H9 (cell line): ENCODE measurements around the gene LHFPL6. TPM values are rescaled to one million over a fixed set of nuclear protein-coding genes. Genes with fewer than 3 reads are reported as not detected.

ENCODE experiments used
- DNase-seq: peaks from one replicate; pipeline ENCODE4 v3.0.0-alpha.2; 2017
- H2AFZ ChIP-seq: one replicate; pipeline ENCODE4 v1.6.1; 2013; ENCODE audit warnings: mild to moderate bottlenecking, low read length, control low read depth, moderate library complexity
- H2AK5ac ChIP-seq: 2 replicates; pipeline ENCODE4 v1.6.1; 2013; ENCODE audit warnings: low read length, control low read depth, mixed read lengths; ENCODE audit not compliant: insufficient read length
- H2BK120ac ChIP-seq: one replicate; pipeline ENCODE4 v1.6.1; 2013; ENCODE audit warnings: low read depth, mild to moderate bottlenecking, low read length, control low read depth, inconsistent platforms; ENCODE audit not compliant: poor library complexity, severe bottlenecking
- H2BK12ac ChIP-seq: 2 replicates; pipeline ENCODE4 v1.6.1; 2013; ENCODE audit warnings: low read length, control low read depth, mixed read lengths, low read depth; ENCODE audit not compliant: insufficient read length
- H2BK15ac ChIP-seq: 2 replicates; pipeline ENCODE4 v1.6.1; 2013; ENCODE audit warnings: low read depth, low read length, control low read depth
- H2BK20ac ChIP-seq: one replicate; pipeline ENCODE4 v1.6.1; 2013; ENCODE audit warnings: low read depth, mild to moderate bottlenecking, low read length, control low read depth, inconsistent platforms; ENCODE audit not compliant: poor library complexity, severe bottlenecking
- H2BK5ac ChIP-seq: 2 replicates; pipeline ENCODE4 v1.6.1; 2013; ENCODE audit warnings: low read length, control low read depth, mixed read lengths; ENCODE audit not compliant: insufficient read length
- H3K14ac ChIP-seq: 2 replicates; pipeline ENCODE4 v1.6.1; 2013; ENCODE audit warnings: low read length, control low read depth; ENCODE audit not compliant: insufficient read depth
- H3K18ac ChIP-seq: 2 replicates; pipeline ENCODE4 v1.6.1; 2013; ENCODE audit warnings: low read depth, mild to moderate bottlenecking, mixed read lengths, low read length, control low read depth; ENCODE audit not compliant: insufficient read length
- H3K23ac ChIP-seq: 2 replicates; pipeline ENCODE4 v1.6.1; 2013; ENCODE audit warnings: low read length, control low read depth, mixed read lengths, low read depth; ENCODE audit not compliant: insufficient read length
- H3K23me2 ChIP-seq: 2 replicates; pipeline ENCODE4 v1.6.1; 2013; ENCODE audit warnings: low read depth, mild to moderate bottlenecking, mixed read lengths, low read length, control low read depth; ENCODE audit not compliant: insufficient read length, poor library complexity, severe bottlenecking
- H3K27ac ChIP-seq: 2 replicates; pipeline ENCODE4 v1.5.1; 2013; ENCODE audit warnings: low read length, control low read depth, mixed read lengths, low read depth; ENCODE audit not compliant: insufficient read length
- H3K27me3 ChIP-seq: 2 replicates; pipeline ENCODE4 v1.6.1; 2013; ENCODE audit warnings: low read length, control low read depth, inconsistent platforms; ENCODE audit not compliant: insufficient read depth
- H3K4ac ChIP-seq: 2 replicates; pipeline ENCODE4 v1.6.1; 2013; ENCODE audit warnings: low read depth, mild to moderate bottlenecking, control low read depth, inconsistent platforms, low read length, moderate library complexity
- H3K4me1 ChIP-seq: 2 replicates; pipeline ENCODE4 v1.6.1; 2013; ENCODE audit warnings: low read length, control low read depth, inconsistent platforms; ENCODE audit not compliant: insufficient read depth
- H3K4me2 ChIP-seq: 2 replicates; pipeline ENCODE4 v1.6.1; 2013; ENCODE audit warnings: low read length, control low read depth, mixed read lengths; ENCODE audit not compliant: insufficient read length, insufficient read depth
- H3K56ac ChIP-seq: 2 replicates; pipeline ENCODE4 v1.6.1; 2013; ENCODE audit warnings: low read depth, mild to moderate bottlenecking, mixed read lengths, low read length, control low read depth; ENCODE audit not compliant: insufficient read length
- H3K79me1 ChIP-seq: 2 replicates; pipeline ENCODE4 v1.6.1; 2013; ENCODE audit warnings: low read depth, mild to moderate bottlenecking, moderate library complexity, low read length, control low read depth, inconsistent platforms; ENCODE audit not compliant: insufficient read depth, poor library complexity, severe bottlenecking
- H3K79me2 ChIP-seq: 2 replicates; pipeline ENCODE4 v1.6.1; 2013; ENCODE audit warnings: low read length, control low read depth, inconsistent platforms; ENCODE audit not compliant: insufficient read depth
- H3K9ac ChIP-seq: 2 replicates; pipeline ENCODE4 v1.6.1; 2013; ENCODE audit warnings: low read length, control low read depth, mixed read lengths; ENCODE audit not compliant: insufficient read length; ENCODE audit errors: extremely low read depth
- H3K9me3 ChIP-seq: one replicate; pipeline ENCODE4 v1.6.1; 2013; ENCODE audit warnings: low read depth, low read length, inconsistent platforms; ENCODE audit not compliant: control insufficient read depth
- H3T11ph ChIP-seq: one replicate; pipeline ENCODE4 v1.6.1; 2013; ENCODE audit warnings: mild to moderate bottlenecking, low read length, control low read depth, inconsistent platforms
- H4K20me1 ChIP-seq: one replicate; pipeline ENCODE4 v1.6.1; 2013; ENCODE audit not compliant: control insufficient read depth, insufficient read length, insufficient read depth
- H4K5ac ChIP-seq: 2 replicates; pipeline ENCODE4 v1.6.1; 2013; ENCODE audit warnings: low read depth, mild to moderate bottlenecking, mixed read lengths, low read length, control low read depth; ENCODE audit not compliant: insufficient read length
- H4K8ac ChIP-seq: replicated peaks from 2 replicates; pipeline ENCODE4 v1.6.1; 2013; ENCODE audit warnings: low read length, control low read depth, mixed read lengths, low read depth; ENCODE audit not compliant: insufficient read length
- H4K91ac ChIP-seq: 2 replicates; pipeline ENCODE4 v1.6.1; 2013; ENCODE audit warnings: low read depth, mild to moderate bottlenecking, moderate library complexity, mixed read lengths, low read length, control low read depth; ENCODE audit not compliant: insufficient read length
- H3K27ac Mint-ChIP-seq, 3 experiments: 2 replicates in 2 of 3; 3 replicates in 1 of 3; pipeline ENCODE4 v1.8.0; 2020 to 2021; ENCODE audit warnings: mixed read lengths in 3 of 3, mild to moderate bottlenecking in 1 of 3, moderate library complexity in 1 of 3
- H3K27me3 Mint-ChIP-seq: 2 replicates; pipeline ENCODE4 v1.8.0; 2021; ENCODE audit warnings: low read depth, mild to moderate bottlenecking, moderate library complexity, mixed read lengths
- H3K36me3 Mint-ChIP-seq, 3 experiments: 2 replicates in 2 of 3; 3 replicates in 1 of 3; pipeline ENCODE4 v1.8.0; 2020 to 2021; ENCODE audit warnings: low read depth in 3 of 3, mixed read lengths in 3 of 3; ENCODE audit not compliant: insufficient read depth in 1 of 3
- H3K4me1 Mint-ChIP-seq, 2 experiments: 2 replicates each; pipeline ENCODE4 v1.8.0; 2020; ENCODE audit warnings: mixed read lengths in 2 of 2
- H3K4me3 Mint-ChIP-seq, 2 experiments: 2 replicates in 1 of 2; 3 replicates in 1 of 2; pipeline ENCODE4 v1.8.0; 2020 to 2021; ENCODE audit warnings: mild to moderate bottlenecking in 2 of 2, mixed read lengths in 2 of 2, moderate library complexity in 1 of 2
- H3K9me3 Mint-ChIP-seq, 2 experiments: 2 replicates in 1 of 2; 3 replicates in 1 of 2; pipeline ENCODE4 v1.8.0; 2020; ENCODE audit warnings: mild to moderate bottlenecking in 2 of 2, mixed read lengths in 2 of 2, moderate library complexity in 1 of 2
- total RNA-seq: library from RNA; stranded (reverse); gene quantifications from 2 replicates; pipeline ENCODE4 v1.2.1, GENCODE V29; 2021
- TF ChIP-seq, protein P1 (sequence below): fragments of 200-600 bp; sonication (generic); conservative IDR thresholded peaks from 3 replicates; pipeline ENCODE4 v1.8.0; 2021; ENCODE audit warnings: antibody characterized with exemption, mild to moderate bottlenecking

LHFPL6 gene
- total RNA-seq, 1 experiment from 2014 or later = 3.5 TPM

- H2AFZ ChIP-seq = no peak overlapping the region
- no peak overlapping the region for H3K14ac ChIP-seq
- no peak overlapping the region for H3K18ac ChIP-seq
- no peak overlapping the region for H2BK15ac ChIP-seq
- H3K27ac ChIP-seq = no peak overlapping the region
- TF ChIP-seq, protein P1, sequence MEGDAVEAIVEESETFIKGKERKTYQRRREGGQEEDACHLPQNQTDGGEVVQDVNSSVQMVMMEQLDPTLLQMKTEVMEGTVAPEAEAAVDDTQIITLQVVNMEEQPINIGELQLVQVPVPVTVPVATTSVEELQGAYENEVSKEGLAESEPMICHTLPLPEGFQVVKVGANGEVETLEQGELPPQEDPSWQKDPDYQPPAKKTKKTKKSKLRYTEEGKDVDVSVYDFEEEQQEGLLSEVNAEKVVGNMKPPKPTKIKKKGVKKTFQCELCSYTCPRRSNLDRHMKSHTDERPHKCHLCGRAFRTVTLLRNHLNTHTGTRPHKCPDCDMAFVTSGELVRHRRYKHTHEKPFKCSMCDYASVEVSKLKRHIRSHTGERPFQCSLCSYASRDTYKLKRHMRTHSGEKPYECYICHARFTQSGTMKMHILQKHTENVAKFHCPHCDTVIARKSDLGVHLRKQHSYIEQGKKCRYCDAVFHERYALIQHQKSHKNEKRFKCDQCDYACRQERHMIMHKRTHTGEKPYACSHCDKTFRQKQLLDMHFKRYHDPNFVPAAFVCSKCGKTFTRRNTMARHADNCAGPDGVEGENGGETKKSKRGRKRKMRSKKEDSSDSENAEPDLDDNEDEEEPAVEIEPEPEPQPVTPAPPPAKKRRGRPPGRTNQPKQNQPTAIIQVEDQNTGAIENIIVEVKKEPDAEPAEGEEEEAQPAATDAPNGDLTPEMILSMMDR = no peak
- Mint-ChIP-seq H3K36me3 (peaks cover 0 to 2% (median 0%) of the 10 kb centered on the region in 3 experiments; a peak in 2 of 7 replicates), H3K9me3 (no peaks in the 10 kb centered on the region; a peak in 1 of 5 replicates), H3K27ac (no peak overlapping the region), H3K27me3 (peaks cover 8% of the 10 kb centered on the region), H3K4me3 (no peak overlapping the region), H3K4me1 (peaks cover 70 to 74% of the 10 kb centered on the region in 2 experiments)
- H3K9me3 ChIP-seq = no peaks in the 10 kb centered on the region
- H4K8ac ChIP-seq = no peak overlapping the region
- H3K56ac ChIP-seq = no peak overlapping the region
- H4K20me1 ChIP-seq = no peaks in the 10 kb centered on the region
- H3T11ph ChIP-seq = no peak overlapping the region
- no peak overlapping the region for H4K5ac ChIP-seq
- peaks cover 3% of the 10 kb centered on the region for H3K23me2 ChIP-seq
- no peaks in the 10 kb centered on the region for H3K79me1 ChIP-seq
- no peak overlapping the region for H3K4ac ChIP-seq
- H3K23ac ChIP-seq = no peak overlapping the region
- no peak overlapping the region for H3K4me2 ChIP-seq
- no peak overlapping the region for H2BK5ac ChIP-seq
- H2AK5ac ChIP-seq = no peak overlapping the region
- H2BK20ac ChIP-seq = no peak overlapping the region
- H3K4me1 ChIP-seq = peaks cover 14% of the 10 kb centered on the region; the same call in 1 of the 2 replicates
- no peak overlapping the region for H3K9ac ChIP-seq
- DNase-seq = no peak
- H3K27me3 ChIP-seq = no peaks in the 10 kb centered on the region; the same call in 1 of the 2 replicates
- no peak overlapping the region for H2BK12ac ChIP-seq
- H2BK120ac ChIP-seq = no peak overlapping the region
- H3K79me2 ChIP-seq = no peaks in the 10 kb centered on the region
- no peak overlapping the region for H4K91ac ChIP-seq
Observed at GRCh38 chr13:39486758-39487157, 116.2 kb downstream of the LHFPL6 start.
